Stimulated activated CD8-positive, alpha-beta memory T cell treated with anti-CD3 and anti-CD28 coated beads, Interleukin-15, amount 100 ng/mL, for 48 hours (primary cell): ENCODE measurements around the gene BPIFB2.
"Not testable (repeated sequence)": the region's sequence is repeated elsewhere in the genome, so short reads cannot be mapped to it uniquely, and the experiment has no call there.

ENCODE experiments used
- DNase-seq, 2 donors: peaks; one replicate each; pipeline ENCODE4 v3.0.0-alpha.2; 2020; ENCODE audit warnings: low read depth in 2 of 2

The BPIFB2 gene

GRCh38 chr20:32970973-32971300, 36.6 kb upstream of the BPIFB2 start:
- no peak for DNase-seq

- DNase-seq, result no peak
These were observed 35.8 kb upstream of the BPIFB2 start for GRCh38 chr20:32971703-32972161.

DNA sequence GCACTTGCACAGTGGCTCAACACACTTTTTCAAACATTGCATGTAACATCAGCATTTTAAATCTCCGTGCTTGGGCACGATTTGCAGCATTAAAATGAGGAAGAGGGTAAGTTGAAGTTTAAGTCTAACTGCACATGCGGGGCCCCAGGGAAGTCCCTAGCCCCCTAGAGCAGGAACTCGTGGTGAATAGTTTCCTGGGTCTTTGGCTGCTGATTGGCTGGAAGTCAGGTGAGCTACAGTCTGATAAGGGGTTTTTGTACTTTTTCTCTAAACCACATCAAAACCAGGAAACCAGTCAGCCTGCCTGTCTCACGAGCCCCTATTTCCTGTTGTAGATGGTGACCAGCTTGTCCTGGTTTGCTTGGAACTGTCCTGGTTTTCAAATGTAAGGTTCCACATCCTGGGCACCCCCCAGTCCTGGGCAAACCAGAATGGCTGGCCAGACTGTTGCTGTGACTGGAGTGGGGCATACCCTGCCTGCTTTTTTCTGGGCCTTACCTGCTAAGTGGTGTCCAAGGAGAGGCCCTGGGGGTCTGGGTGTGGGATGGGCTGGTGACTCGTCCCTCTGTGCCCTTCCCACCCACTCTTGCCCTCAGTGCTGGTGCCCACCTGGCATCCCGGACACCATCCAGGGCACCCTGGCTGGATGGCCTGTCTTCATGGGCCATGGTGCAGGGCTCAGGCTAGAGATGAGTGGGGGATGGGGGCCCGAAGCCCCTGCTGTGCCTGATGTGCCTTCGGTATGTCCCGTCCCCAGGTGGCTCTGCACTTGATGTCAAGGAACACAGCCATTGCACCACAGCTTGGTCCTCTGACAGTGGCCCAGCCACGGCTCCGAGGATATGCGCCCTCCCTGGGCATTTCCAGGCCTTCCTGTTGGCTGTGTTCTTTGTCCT, 35.1 kb upstream of the BPIFB2 start:
- DNase-seq, result peak; percentile 75 to 76

DNA sequence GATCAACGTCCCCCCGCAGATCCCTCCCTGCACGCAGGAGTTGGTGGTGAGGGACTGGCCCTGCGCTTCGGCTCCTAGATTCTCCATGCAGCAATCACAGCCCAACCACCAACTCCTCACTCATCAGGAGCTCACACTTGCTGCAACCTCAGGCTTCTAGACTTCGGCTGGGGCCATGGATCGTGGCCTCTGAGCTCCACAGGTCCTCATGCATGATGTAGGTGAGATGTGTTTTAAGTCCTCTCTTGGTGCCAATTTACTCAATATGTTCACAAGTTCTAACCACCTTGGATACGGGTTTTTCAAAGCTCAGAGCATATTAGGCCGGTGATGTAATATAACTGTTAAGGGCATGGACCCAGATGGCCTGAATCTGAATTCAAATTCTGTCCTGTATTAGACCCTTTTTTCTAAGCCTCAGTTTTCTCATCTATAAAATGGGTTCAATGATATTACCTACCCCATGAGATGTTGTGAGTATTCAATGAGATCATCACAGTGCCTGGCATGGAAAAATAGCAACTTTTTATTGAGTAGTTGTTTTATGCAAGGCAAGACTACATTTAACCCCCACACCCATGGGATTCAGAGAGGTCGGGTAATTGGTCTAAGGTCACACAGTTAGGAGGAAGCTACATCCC, 34.3 kb upstream of the BPIFB2 start:
- no peak for DNase-seq

- not testable (repeated sequence) for DNase-seq
These were observed 33.1 kb upstream of the BPIFB2 start for GRCh38 chr20:32974204-32975064.

DNA sequence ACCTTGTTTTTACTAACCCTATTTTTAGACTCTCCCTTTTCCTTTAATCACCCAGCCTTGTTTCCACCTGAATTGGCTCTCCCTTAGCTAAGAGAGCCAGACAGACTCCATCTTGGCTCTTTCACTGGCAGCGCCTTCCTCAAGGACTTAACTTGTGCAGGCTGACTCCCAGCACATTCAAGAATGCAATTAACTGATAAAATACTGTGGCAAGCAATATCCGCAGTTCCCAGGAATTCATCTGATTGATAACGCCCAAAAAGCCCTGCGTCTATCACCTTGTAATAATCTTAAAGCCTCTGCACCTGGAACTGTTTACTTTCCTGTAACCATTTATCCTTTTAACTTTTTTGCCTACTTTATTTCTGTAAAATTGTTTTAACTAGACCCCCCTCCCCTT, 32.4 kb upstream of the BPIFB2 start:
- not testable (repeated sequence) for DNase-seq

DNA sequence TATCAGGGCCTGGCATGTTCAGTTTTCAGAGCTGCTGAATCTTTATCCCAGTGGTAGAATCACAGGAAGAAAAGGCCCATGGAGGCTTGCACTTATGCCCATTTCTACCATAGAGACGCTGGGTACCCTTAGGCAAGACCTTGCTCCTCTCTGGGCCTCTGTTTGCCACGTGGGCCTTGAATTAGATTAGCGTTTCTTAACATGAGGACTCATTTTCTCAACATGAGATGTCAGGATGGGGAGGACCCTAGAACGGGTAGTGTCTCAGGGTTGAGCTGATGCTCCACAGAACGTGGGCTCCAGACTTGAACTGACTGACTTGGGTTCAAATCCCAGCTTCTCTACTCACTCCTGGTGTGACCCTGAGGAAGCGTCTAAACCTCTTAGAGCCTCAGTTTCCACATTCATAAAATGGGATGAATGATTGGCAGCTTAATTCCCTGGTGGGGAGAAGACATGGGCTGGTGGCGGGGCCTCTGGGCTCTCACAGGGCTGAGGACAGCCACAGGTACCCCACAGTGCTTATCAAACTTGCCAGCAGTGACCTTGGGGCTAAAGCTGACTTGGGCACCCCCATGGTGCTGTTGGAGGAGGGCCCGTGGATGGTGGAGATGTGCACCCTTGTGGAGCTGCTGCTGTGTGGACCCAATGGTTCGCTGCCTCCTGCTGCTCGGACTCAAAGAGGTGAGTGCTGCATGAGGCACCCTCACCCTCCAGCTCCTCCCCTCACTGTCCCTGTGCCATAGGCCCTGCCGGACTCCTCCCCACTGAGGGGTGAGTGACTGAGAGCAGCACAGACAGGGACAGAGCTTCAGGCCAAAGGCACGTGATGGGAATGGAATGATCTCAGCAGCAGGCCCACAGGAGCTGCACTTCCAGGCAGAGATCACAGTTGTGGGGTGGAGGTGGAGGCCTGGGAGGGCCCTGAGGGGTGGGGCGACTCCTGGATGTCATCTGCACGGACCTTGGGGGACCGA, 31.5 kb upstream of the BPIFB2 start:
- DNase-seq, result no peak

GRCh38 chr20:32976746-32977145, 30.8 kb upstream of the BPIFB2 start:
- DNase-seq, result no peak

- no peak for DNase-seq
These were observed 30.1 kb upstream of the BPIFB2 start for GRCh38 chr20:32977281-32978008.

DNA sequence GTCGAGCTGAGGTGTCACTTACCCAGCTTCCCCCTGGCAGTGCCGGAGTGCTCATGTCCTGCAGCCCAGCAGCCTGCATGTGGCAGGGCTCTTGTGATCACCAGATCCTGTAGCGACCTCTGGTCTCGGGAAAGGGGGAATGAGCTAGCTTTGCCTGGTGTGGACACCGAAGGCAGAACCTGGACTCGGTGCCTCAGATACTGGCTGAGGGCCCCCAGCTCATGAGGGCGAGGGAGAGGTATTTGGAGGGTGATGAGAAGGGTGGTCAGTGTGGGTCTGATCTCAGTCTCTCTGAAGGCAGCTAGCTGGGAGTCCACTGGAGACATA, 29.5 kb upstream of the BPIFB2 start:
- DNase-seq, result no peak

DNA sequence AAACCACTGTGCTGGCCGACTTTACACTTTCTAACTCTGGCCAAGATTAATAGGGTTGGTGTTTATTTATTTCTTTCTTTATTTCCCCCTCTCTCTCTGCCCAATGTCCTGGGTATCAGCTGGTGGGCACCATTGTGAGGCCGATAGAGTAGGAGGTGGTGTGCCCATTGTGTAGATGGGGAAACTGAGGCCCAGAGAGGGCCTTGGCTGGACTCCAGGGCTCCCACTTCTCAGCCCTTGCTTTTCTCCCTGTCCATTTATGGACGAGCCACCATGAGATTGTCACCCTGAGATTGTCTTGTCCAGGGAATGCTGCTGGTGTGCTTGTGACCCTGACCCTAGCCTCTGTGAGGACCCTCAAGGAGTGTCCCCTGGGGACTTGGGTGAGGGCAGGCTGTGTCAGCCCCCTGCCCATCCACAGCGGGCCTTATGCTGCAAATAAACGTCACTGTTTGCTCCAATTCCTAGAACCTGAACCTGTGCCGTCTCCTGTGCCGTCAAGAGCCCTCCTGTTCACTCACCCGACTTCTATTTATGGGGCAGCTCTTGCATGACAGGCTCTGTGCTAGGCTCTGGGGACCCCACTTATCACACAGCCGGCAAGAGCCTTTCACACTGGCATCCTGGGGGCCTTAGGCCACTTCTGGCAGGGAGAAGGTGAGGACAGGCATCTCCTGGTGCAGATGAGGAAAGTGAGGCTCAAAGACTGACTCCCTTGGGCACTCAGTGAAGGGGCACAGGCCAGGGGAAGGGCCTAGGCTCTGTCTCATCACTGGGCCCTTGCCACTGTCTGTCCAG, 28.1 kb upstream of the BPIFB2 start:
- no peak for DNase-seq

- no peak for DNase-seq
These were observed 27.2 kb upstream of the BPIFB2 start for GRCh38 chr20:32980131-32980941.

DNA sequence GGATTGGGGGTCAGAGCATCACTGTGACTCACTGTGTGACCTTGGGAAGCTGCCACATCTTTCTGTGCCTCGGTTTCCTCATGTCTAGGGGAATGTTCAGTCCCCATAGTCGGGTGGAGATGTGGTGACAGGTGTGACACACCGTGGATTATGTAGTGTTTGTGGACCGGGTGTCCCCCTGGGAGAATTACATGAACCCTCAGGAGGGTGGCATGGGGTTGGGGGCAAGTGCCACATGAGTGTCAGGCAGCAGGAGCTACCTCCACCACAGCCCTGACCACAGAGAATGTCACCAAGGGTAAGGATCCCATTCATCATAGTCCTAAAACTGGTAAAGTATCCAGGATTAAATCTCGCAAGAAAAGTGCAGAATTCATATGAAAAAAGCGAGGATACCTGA, 26.5 kb upstream of the BPIFB2 start:
- DNase-seq, result no peak

- DNase-seq, result no peak
These were observed 24.7 kb upstream of the BPIFB2 start for GRCh38 chr20:32982617-32983458.

- no peak for DNase-seq
These were observed 23.9 kb upstream of the BPIFB2 start for GRCh38 chr20:32983459-32984112.

- no peak for DNase-seq
These were observed 23.3 kb upstream of the BPIFB2 start for GRCh38 chr20:32984196-32984595.

- no peak for DNase-seq
These were observed 22.7 kb upstream of the BPIFB2 start for GRCh38 chr20:32984631-32985354.
